Kidney glomerular epithelial cell (primary cell): ENCODE data around the gene MCU.
"Not testable (repeated sequence)": the region's sequence is repeated elsewhere in the genome, so short reads cannot be mapped to it uniquely, and the experiment has no call there.

Experiments
- DNase-seq: peaks from one replicate; lab custom pipeline; 2025; lab: John Stamatoyannopoulos, UW

The MCU gene

GRCh38 chr10:72691863-72692743 lies at the start of gene MCU:
Gene MCU, plus strand, starts transcription at chr10:72692143. Its CDS starts 9 bp downstream, at chr10:72692152.
- peak; percentile 93 for DNase-seq

- DNase-seq, result no peak
Observed at GRCh38 chr10:72642318-72642717, 49.6 kb upstream of the MCU start.

- DNase-seq, result no peak
Observed at GRCh38 chr10:72645263-72645858, 46.6 kb upstream of the MCU start.

- not testable (repeated sequence) for DNase-seq
Observed at GRCh38 chr10:72646971-72647370, 45.0 kb upstream of the MCU start.

- no peak for DNase-seq
Observed at GRCh38 chr10:72648301-72648700, 43.6 kb upstream of the MCU start.

GRCh38 chr10:72649291-72649690 lies 42.7 kb upstream of the MCU start:
- no peak for DNase-seq

- no peak for DNase-seq
Observed at GRCh38 chr10:72653383-72654096, 38.4 kb upstream of the MCU start.

- DNase-seq, result no peak
Observed at GRCh38 chr10:72654720-72655119, 37.2 kb upstream of the MCU start.

GRCh38 chr10:72658696-72659400 lies 33.1 kb upstream of the MCU start:
- DNase-seq, result no peak

GRCh38 chr10:72659694-72660093 lies 32.2 kb upstream of the MCU start:
- peak; percentile 61 for DNase-seq

- DNase-seq, result no peak
Observed at GRCh38 chr10:72660220-72660619, 31.7 kb upstream of the MCU start.

- DNase-seq, result no peak
Observed at GRCh38 chr10:72661431-72661830, 30.5 kb upstream of the MCU start.

- DNase-seq, result peak; percentile 50
Observed at GRCh38 chr10:72663971-72664370, 28.0 kb upstream of the MCU start.

GRCh38 chr10:72665925-72666324 lies 26.0 kb upstream of the MCU start:
- peak; percentile 14 for DNase-seq

GRCh38 chr10:72667207-72667864 lies 24.6 kb upstream of the MCU start:
- no peak for DNase-seq

GRCh38 chr10:72673280-72673679 lies 18.7 kb upstream of the MCU start:
- DNase-seq, result no peak

GRCh38 chr10:72674174-72674573 lies 17.8 kb upstream of the MCU start:
- DNase-seq, result not testable (repeated sequence)

- no peak for DNase-seq
Observed at GRCh38 chr10:72679838-72680241, 12.1 kb upstream of the MCU start.

GRCh38 chr10:72682638-72683037 lies 9.3 kb upstream of the MCU start:
- peak; percentile 28 for DNase-seq

- DNase-seq, result no peak
Observed at GRCh38 chr10:72685264-72685921, 6.5 kb upstream of the MCU start.

GRCh38 chr10:72686430-72686829 lies 5.5 kb upstream of the MCU start:
- DNase-seq, result not testable (repeated sequence)
